ENCODE data around the gene DNHD1. TPM values are rescaled to one million over a fixed set of nuclear protein-coding genes. Genes with fewer than 3 reads are reported as not detected.

Gene DNHD1
- total RNA-seq, 1 experiment from 2014 or later, result 13.9 TPM

DNA sequence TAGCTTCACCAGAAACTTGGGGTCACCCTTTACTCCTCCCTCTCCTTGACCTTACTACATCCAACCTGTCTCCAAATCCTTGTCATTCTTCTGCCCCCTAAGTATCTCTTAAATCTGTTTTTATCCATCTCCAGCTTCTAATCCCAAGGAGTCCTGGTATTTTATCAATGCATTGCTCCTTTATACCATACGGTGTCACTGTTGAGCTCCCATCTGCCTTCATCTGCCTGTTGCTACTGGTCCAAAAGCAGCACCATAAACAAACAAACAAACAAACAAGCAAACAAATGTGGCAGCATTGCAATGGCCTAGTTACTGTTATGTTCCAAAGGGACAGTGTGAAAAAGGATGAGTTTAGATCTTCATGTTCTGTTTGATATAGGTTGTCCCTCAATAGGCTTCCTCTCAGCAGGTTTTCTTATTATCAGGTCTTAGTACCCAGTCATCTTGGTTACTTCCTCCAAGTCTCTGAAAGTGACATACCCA, 34.2 kb downstream of the DNHD1 start:
- Histone ChIP-seq H3K79me2 (ENCODE audit: low read depth) (no peaks in the 10 kb centered on the region), H3K27ac (no peak overlapping the region), H3K36me3 (ENCODE audit: low read depth) (no peaks in the 10 kb centered on the region), H2AFZ (no peak overlapping the region), H3K9me2 (ENCODE audit: insufficient read depth) (no peaks in the 10 kb centered on the region), H4K20me1 (ENCODE audit: insufficient read depth) (no peaks in the 10 kb centered on the region), H3K4me2 (no peak overlapping the region), H3F3A (ENCODE audit: insufficient read depth, low read depth) (no peaks in the 10 kb centered on the region), H3K4me1 (replicated peaks; ENCODE audit: insufficient read depth) (no peaks in the 10 kb centered on the region), H3K4me3 (no peak overlapping the region), H3K27me3 (ENCODE audit: insufficient read depth, low read depth) (no peaks in the 10 kb centered on the region), H3K9me3 (ENCODE audit: insufficient read depth, low read depth) (no peaks in the 10 kb centered on the region)
- TF ChIP-seq, protein P1, sequence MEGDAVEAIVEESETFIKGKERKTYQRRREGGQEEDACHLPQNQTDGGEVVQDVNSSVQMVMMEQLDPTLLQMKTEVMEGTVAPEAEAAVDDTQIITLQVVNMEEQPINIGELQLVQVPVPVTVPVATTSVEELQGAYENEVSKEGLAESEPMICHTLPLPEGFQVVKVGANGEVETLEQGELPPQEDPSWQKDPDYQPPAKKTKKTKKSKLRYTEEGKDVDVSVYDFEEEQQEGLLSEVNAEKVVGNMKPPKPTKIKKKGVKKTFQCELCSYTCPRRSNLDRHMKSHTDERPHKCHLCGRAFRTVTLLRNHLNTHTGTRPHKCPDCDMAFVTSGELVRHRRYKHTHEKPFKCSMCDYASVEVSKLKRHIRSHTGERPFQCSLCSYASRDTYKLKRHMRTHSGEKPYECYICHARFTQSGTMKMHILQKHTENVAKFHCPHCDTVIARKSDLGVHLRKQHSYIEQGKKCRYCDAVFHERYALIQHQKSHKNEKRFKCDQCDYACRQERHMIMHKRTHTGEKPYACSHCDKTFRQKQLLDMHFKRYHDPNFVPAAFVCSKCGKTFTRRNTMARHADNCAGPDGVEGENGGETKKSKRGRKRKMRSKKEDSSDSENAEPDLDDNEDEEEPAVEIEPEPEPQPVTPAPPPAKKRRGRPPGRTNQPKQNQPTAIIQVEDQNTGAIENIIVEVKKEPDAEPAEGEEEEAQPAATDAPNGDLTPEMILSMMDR (conservative IDR thresholded peaks at IDR 0.05), result peak; percentile 76
- TF ChIP-seq EZH2 (IDR thresholded peaks at IDR 0.05; ENCODE audit: low read depth), result no peak
- peak in 1 of 2 experiments; percentile 8 for DNase-seq
- POLR2A ChIA-PET (ENCODE audit: unreplicated experiment), result interaction anchor here (0.6 kb wide), 1 partner anchor 82 kb away, joined by 7 read pairs; no protein-coding TSS in a partner anchor
- intact Hi-C loops (cut with micrococcal nuclease; ENCODE audit: unreplicated experiment), result loop anchor here (1.0 kb wide), 1 partner anchor 175 kb away; no protein-coding TSS in a partner anchor
- BruUV-seq (replicated peaks), result no TSS peak
- CTCF ChIA-PET, result interaction anchor here (0.5 to 1.1 kb wide), 4 partner anchors 47 to 175 kb away, joined by 3 to 8 read pairs (median 4); partner anchors contain the start of gene MRPL17

DNA sequence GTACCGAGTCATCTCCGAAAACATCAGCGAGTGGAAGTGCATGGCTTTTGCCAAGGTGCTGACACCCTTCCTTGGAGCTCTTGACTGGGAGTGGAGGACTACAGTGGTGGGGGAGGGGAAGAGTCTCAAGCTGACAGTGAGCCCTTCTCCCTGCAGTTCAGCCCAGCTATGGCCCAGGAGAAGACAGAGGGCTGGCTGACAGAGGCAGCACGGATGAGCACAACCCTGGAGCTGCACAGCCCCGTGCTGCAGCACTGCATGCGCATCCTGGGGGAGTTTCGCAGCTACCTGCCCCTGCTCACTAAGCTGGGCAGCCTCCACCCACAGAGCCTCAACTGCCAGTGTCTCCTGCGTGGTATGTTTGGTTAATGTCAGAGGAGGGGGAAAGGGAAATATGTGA, 41.4 kb downstream of the DNHD1 start:
- Histone ChIP-seq H3K4me3 (no peak overlapping the region), H4K20me1 (ENCODE audit: insufficient read depth) (no peaks in the 10 kb centered on the region), H3K4me2 (no peak overlapping the region), H3F3A (ENCODE audit: insufficient read depth, low read depth) (no peaks in the 10 kb centered on the region), H2AFZ (no peak overlapping the region), H3K4me1 (replicated peaks; ENCODE audit: insufficient read depth) (no peaks in the 10 kb centered on the region), H3K36me3 (ENCODE audit: low read depth) (no peaks in the 10 kb centered on the region), H3K9me3 (ENCODE audit: insufficient read depth, low read depth) (no peaks in the 10 kb centered on the region), H3K27me3 (ENCODE audit: insufficient read depth, low read depth) (no peaks in the 10 kb centered on the region), H3K9me2 (ENCODE audit: insufficient read depth) (no peaks in the 10 kb centered on the region), H3K79me2 (ENCODE audit: low read depth) (no peaks in the 10 kb centered on the region), H3K27ac (no peak overlapping the region)
- no peak for DNase-seq
- ChIA-PET POLR2A (ENCODE audit: unreplicated experiment) (interaction anchor here (0.6 kb wide), 1 partner anchor 647 kb away, joined by 8 read pairs; no protein-coding TSS in a partner anchor), CTCF (no interaction called here)
- no TSS peak for BruUV-seq (replicated peaks)
- intact Hi-C loops (cut with micrococcal nuclease; ENCODE audit: unreplicated experiment), result no loop called here
- TF ChIP-seq EZH2 (IDR thresholded peaks at IDR 0.05; ENCODE audit: low read depth), result no peak
- TF ChIP-seq, protein P1 (conservative IDR thresholded peaks at IDR 0.05), result no peak

DNA sequence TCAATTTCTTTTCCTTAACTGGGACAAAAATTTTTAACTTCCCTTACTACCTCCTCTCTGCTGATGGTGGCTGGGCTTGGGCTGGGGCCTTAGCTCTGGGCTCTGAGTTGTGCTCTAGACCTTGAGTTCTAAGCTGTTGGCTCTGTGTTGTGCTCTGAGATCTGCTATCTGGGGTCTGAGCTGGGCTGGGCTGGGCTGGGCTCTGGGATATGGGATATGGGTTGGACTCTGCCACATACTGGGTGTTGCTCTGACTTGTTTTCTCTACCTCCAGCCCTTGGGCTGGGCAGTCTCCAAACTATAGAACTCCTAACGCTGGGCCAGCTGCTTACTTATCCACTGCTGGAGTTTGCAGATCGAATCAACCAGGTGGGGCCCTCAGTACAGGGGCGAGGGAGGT, 41.9 kb downstream of the DNHD1 start:
- ChIA-PET POLR2A (ENCODE audit: unreplicated experiment) (no interaction called here), CTCF (no interaction called here)
- H4K20me1 ChIP-seq (ENCODE audit: insufficient read depth), result no peaks in the 10 kb centered on the region
- H2AFZ ChIP-seq, result no peak overlapping the region
- no peaks in the 10 kb centered on the region for H3K79me2 ChIP-seq (ENCODE audit: low read depth)
- TF ChIP-seq, protein P1 (conservative IDR thresholded peaks at IDR 0.05), result no peak
- no peak for TF ChIP-seq EZH2 (IDR thresholded peaks at IDR 0.05; ENCODE audit: low read depth)
- no peak overlapping the region for H3K4me2 ChIP-seq
- no TSS peak for BruUV-seq (replicated peaks)
- DNase-seq, result no peak
- H3K36me3 ChIP-seq (ENCODE audit: low read depth), result no peaks in the 10 kb centered on the region
- no peaks in the 10 kb centered on the region for H3K4me1 ChIP-seq (replicated peaks; ENCODE audit: insufficient read depth)
- H3K9me2 ChIP-seq (ENCODE audit: insufficient read depth), result no peaks in the 10 kb centered on the region
- no peaks in the 10 kb centered on the region for H3K27me3 ChIP-seq (ENCODE audit: insufficient read depth, low read depth)
- H3K4me3 ChIP-seq, result no peak overlapping the region
- intact Hi-C loops (cut with micrococcal nuclease; ENCODE audit: unreplicated experiment), result no loop called here
- H3K27ac ChIP-seq, result no peak overlapping the region
- H3F3A ChIP-seq (ENCODE audit: insufficient read depth, low read depth), result no peaks in the 10 kb centered on the region
- no peaks in the 10 kb centered on the region for H3K9me3 ChIP-seq (ENCODE audit: insufficient read depth, low read depth)

Measured in PC-9 (cell line).